RPMI7951 (cell line): ENCODE measurements around the gene PTHLH. TPM values are rescaled to one million over a fixed set of nuclear protein-coding genes. Genes with fewer than 3 reads are reported as not detected.

Experiments
- DNase-seq: peaks from one replicate; pipeline ENCODE4 v3.0.0-alpha.2; 2012; ENCODE audit warnings: low read depth
- total RNA-seq: library from RNA; depleted of rRNA; stranded (reverse); fragments of >200 nt; shearing (Covaris generic); gene quantifications from 2 replicates; pipeline ENCODE4 v1.2.3, GENCODE V29; 2014; rRNA removed

PTHLH gene
- total RNA-seq, 1 experiment from 2014 or later, result 0.84 TPM

DNA sequence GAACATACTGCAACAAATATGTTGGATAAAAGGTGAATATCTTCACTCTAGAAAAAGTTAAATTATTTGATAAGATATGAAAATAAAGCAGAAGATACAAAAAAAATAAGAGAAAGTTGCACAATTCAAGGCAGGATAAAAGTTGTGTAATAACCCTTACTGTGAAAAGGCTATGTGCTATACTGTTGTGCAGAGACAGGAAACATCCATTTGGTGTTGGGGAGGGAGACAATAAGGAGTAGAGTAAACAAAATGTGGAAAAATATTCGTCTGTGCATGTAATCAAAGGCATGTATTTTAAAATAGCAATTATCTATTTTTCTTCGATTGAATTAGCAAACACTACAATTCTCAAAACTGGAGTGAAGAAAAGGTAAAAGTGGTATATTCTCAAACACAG is 34.8 kb downstream of the PTHLH start:
- DNase-seq, result no peak

DNA sequence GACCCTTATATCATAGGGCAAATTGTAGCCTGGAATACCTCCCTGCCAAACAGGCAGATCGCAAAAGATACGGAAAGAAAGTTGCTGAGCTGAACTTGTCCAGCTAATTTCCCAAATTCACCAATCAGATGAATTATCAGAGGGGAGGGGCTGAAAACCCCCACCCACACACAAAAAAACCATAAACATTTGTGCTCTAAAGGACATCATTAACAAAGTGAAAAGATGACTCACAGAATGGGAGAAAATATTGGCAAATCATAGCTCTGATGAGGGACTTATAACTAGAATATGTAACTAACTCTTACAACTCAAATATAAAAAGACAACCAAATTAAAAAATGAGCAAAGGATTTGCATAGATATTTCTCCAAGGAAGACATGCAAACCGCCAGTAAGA is 36.3 kb downstream of the PTHLH start:
- DNase-seq, result peak; percentile 11

DNA sequence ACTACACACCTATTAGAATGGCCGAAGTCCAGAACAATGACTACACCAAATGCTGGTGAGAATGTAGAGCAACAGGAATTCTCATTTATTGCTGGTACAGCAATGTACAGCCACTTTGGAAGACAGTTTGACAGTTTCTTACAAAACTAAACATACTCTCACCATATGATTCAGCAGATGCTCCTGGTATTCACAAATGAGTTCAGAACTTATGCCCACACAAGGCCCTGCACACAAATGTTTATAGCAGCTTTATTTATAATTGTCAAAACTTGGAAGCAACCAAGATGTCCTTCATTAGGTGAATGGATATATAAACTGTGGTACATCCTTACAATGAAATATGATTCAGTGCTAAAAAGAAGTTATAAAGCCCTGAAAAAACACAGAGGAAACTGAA is 38.3 kb downstream of the PTHLH start:
- no peak for DNase-seq

DNA sequence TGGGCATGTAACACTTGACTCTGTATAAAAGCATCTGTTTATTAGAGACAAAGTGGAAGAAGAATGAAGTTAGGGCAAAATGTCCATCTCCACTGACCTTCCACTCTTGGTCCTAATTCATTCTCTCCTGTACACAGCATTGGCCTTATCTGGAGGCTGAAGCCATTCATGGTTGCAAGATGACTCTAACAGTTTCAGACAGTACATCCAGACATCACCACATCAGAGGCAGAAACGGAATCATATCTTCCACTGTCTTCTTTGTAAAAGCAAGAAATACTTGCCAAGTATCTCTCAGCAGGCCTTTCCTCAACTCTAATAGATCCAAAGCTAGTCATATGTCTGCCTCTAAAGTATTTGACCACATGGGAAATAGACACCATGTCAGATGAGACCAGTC is 41.1 kb downstream of the PTHLH start:
- no peak for DNase-seq

DNA sequence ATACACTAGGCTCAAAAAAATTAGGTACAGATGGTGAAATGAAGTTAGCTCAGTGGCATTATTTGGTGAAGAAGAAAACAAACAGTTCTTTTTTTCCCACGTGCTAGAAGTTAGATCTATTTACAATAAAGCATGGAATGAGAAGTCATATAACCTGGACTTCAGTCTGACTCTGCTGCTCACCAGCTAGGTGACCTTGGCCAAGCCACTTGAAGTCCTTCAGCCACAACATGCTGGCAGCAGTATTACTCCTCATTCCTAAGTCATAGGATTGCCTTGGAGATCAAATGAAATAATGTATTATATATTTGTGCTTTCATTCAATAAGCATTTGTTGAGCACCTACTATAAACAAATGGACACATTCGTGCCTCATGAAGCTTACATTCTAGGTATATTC is 45.2 kb downstream of the PTHLH start:
- no peak for DNase-seq

DNA sequence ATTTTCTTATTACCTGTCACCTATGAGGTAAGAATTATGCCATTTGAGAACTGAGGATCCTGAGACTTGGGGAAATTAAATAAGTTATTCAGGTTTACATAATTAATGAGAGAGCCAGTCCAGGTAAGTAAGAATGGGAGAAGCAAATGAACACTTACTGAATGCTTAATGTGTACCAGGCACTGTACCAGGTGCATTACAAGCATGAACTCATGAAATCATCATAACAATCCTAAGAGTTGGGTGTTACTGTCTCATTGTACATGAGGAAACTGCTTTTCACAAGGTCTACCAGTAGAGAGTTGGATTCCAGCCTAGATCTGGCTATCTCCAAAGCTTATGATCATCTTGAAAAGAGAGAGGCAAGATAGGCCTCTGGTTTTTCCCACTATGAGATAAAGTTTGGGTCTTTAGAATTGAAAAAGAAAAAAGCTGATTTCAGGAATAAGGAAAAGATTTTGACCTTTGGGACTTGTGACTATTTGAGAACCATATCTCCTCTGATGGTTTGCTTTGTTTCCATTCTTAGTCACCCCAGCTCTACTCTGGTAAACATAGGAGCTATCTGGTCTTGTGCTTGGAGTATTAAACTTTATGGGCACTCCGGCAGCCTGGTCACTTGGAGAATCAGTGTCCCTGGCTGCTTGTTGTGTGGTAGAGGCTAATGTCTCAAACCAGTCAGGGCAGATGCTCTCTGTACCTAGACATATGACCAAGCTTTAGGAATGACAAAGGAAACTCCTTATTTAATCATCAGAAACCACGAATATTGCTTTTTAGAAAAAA is 48.0 kb downstream of the PTHLH start:
- DNase-seq, result peak; percentile 28

DNA sequence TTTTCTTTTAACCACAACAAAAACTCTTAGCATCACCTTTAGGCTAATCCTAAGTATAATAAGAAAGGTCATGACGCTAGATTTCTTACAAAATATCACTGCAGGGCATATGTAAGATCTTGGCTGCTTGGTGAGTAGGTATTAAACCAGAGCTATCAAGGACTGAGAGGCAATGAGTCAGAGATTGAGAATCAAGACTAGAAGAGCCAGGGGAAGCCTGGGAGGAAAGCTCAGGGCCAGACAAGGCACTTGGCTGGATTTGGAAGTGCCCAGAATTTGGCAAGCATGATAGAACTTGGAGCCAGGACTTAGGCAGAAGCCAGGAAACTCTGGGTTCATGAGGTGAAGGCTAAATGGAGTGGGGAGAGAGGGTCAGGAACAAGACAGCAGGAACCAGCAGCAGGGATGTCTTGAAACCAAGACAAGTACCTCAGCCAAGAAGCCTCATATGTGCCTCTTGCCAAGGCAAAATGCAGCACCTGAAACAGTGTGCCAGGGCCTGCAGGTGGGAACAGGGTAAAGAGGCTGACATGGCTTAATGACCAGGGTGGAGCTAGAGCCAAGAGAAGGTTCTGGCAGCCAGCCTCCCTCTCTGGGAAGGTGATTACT is 49.9 kb downstream of the PTHLH start:
- DNase-seq, result peak; percentile 91

DNA sequence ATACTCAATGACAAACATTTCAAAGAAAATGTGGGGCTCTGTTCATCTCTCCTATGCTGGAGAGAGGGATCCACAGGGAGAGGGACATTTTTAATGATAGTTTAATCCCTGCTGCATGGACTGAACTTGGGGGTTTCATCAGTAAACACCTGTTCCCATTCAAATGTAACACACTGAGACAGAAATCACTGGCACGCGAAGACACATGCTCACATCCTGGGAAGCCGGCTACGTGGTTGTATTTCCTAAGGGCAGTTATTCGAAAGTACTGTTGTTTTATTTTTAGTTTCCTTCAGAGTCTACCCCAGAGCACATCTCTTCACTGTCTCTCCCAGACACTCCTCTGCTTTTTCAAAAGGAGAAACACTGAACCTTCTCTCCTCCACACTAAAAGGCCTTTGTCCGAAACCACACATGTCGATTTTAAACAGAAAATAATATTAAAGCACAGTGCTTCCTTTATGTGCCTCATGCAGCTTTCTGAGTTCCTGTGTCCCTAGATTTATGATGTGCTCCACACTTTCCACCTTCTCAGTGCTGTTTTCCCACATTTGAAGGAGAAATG is 52.8 kb downstream of the PTHLH start:
- DNase-seq, result peak; percentile 57

DNA sequence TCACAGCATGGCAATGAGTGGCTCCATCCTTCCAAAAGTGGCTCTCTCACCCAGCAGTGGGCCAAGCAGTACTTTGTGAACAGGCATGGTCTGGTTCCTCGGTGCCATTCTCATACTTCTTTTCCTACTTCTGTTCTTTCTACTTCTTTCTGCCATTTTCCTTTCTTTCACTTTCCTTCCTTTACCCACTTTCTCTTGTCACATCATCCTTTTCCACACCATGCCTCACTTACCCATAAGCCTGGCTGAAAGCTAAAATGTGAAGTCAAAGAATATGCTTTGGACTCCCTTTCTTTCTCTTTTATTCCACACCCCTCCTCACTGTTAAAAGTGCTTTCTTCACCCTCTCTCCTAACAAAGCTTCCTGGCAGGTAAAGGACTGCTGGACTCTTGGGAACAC is 57.0 kb downstream of the PTHLH start:
- no peak for DNase-seq

DNA sequence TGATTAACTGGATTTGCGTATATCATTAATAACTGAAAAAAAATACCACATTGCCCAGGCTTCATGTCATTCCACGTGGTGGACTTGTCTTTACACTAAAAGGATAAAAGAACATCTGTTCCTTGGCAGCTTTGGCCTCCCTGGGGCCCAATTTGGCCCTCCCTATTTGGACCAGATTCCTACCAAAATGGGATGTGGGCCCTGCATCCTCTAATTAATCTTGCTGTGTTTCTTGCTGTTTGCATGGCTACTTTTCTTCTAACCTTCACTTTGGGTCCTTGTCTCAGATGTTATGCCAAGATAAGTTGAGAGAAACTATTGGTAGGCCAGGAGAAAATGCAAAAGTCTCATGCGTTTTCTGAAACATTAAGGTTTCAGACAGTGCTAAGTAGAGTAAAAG is 57.5 kb downstream of the PTHLH start:
- DNase-seq, result no peak

DNA sequence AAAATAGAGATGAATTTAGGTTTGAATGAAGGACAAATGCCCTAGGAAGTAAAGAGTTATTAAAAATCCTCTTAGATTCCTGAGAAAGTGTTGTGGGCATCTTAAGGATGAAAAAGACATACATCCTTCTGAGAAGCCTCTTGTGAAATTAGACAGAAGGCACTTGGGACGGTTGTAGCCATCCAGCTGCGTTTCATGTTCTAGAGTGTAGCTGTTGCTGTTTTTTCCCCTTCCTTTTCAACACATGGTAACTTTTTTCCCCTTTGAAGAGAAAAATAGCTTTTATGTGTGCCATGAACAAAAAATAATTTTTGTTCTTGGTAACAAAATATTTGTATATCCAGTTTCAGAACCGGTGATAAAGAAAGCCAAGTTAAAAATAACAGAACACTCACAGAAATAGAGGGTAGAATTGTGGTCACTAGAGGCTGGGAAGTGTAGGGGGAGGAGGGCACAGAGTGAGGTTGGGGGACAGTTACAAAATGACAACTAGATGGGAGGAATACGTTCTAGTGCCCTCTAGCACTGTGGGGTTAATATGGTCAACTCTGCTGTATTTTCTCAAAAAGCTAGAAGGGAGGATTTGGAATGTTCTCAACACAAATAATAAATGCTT is 58.4 kb downstream of the PTHLH start:
- no peak for DNase-seq

DNA sequence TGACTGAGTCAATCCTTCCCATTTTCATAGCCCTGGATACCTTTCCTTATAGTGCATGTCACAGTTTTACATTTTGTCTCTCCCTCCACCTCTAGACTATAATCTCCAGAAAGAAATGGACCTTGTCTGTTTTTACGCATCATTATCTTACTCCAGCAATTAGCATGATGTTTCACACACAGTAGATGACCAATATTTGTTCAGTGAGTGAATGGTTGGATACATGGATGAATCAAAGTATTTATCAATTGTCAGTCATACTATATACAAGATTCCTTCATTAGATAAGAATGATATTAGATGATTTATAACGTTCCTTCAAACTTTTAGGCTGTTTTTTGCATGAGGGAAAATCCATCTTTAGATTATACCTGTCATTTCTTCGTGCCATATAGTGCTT is 61.1 kb downstream of the PTHLH start:
- no peak for DNase-seq

Other genes with a start within 250 kb of the PTHLH start
- 12.3 and 13.7 TPM in 2 replicates for gene KLHL42, start 192.5 kb downstream of the PTHLH start, total RNA-seq
- not detected in 2 replicates for gene MANSC4, start 192.5 kb downstream of the PTHLH start, total RNA-seq
- gene CCDC91, start 217.7 kb upstream of the PTHLH start, total RNA-seq, result 14.3 and 16.2 TPM in 2 replicates